Fibroblast of the aortic adventitia (primary cell): ENCODE results near the gene NOL4L. TPM values are rescaled to one million over a fixed set of nuclear protein-coding genes. Genes with fewer than 3 reads are reported as not detected.

Source experiments
- DNase-seq: peaks from one replicate; pipeline ENCODE4 v3.0.0-alpha.2; 2010; ENCODE audit warnings: low read depth
- H3K4me3 ChIP-seq: 2 replicates; pipeline ENCODE4 v1.5.1; 2011; ENCODE audit warnings: low read depth, mild to moderate bottlenecking, control low read depth, low read length, moderate library complexity
- CTCF ChIP-seq: IDR thresholded peaks from 2 replicates; pipeline ENCODE4 v1.5.1; 2011; ENCODE audit warnings: mild to moderate bottlenecking, low read length, control low read depth, inconsistent platforms; ENCODE audit not compliant: insufficient read depth
- total RNA-seq: library from RNA; depleted of rRNA; stranded (reverse); fragments of >200 nt; gene quantifications from 2 replicates; pipeline ENCODE4 v1.2.3, GENCODE V29; 2012; ENCODE audit warnings: low replicate concordance

Gene NOL4L
- total RNA-seq, 1 donor, result 4.5 TPM

GRCh38 chr20:32474967-32475811 is 109.9 kb downstream of the NOL4L start:
- H3K4me3 ChIP-seq, result peak overlapping the region; percentile 65
- no peak for TF ChIP-seq CTCF
- DNase-seq, result peak; percentile 95

DNA sequence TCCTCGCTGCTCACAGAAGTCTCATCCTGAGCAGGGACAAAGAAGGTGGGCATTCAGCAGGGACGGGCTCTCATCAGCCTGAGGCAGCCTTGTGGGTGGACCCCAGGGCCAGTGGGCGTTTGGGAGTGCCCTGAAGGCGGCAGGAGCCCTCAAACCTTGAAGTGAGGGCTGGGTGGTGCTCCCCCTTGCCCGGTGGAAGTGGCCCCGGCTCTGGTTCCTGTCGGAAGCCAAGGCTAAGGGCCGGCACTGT is 110.5 kb downstream of the NOL4L start:
- peak overlapping the region; percentile 65 for H3K4me3 ChIP-seq
- no peak for TF ChIP-seq CTCF
- DNase-seq, result no peak

- DNase-seq, result no peak
- TF ChIP-seq CTCF, result no peak
- H3K4me3 ChIP-seq, result peak overlapping the region; percentile 65
These were observed 111.0 kb downstream of the NOL4L start for GRCh38 chr20:32474009-32474716.

- DNase-seq, result no peak
- peak overlapping the region; percentile 65 for H3K4me3 ChIP-seq
- TF ChIP-seq CTCF, result no peak
These were observed 111.7 kb downstream of the NOL4L start for GRCh38 chr20:32473231-32474008.

DNA sequence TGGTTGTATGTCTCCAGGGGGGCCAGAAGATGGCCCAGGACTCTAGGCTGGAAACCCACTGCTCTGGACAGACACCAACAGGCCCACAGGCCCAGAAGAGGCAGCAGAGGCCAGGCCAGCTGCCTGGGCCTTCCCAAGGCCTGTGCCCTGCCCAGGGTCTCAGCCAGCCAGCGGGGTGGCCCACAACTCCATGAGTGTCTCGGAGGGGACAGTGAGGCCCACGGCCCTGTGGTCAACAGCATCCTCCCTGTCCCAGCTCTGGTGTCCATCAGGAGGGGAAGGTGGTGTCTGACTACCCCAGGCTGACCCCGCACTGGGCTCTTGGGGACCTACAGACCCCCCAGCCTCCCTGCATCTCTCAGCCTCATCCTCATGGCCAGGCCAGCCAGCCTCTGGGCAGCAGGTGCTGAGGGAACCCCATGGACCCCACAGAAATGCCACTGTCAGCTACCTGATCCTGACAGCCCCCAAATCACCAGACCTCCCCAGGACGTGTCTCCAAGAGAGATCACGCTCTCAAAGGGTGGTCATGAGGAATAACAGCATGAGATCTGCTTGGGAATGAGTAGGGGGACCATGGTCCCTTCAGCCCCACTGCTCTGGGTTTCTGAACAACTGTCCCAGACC is 112.4 kb downstream of the NOL4L start:
- no peak for DNase-seq
- TF ChIP-seq CTCF, result no peak
- H3K4me3 ChIP-seq, result no peak overlapping the region

GRCh38 chr20:32470940-32471339 is 114.2 kb downstream of the NOL4L start:
- no peak overlapping the region for H3K4me3 ChIP-seq
- TF ChIP-seq CTCF, result no peak
- DNase-seq, result no peak
